SK-MEL-5 (cell line): ENCODE data around the gene TAF12. TPM values are rescaled to one million over a fixed set of nuclear protein-coding genes. Genes with fewer than 3 reads are reported as not detected.
"Not testable (repeated sequence)": the region's sequence is repeated elsewhere in the genome, so short reads cannot be mapped to it uniquely, and the experiment has no call there.

Source experiments
- DNase-seq: peaks from one replicate; pipeline ENCODE4 v3.0.0-alpha.2; 2016; ENCODE audit warnings: low read depth, low spot score
- in situ Hi-C: cut with HindIII; loops from 2 replicates; pipeline ENCODE4 v1.10.0; 2016; ENCODE audit warnings: low sequenced_read_pairs, high pct_unique_total_duplicates, low pct_unique_long_range_greater_than_20kb
- polyA plus RNA-seq, 2 experiments: library from polyadenylated mRNA; depleted of rRNA; stranded (reverse); fragments of >200 nt; gene quantifications; 2 replicates each; pipeline ENCODE4 v1.2.3, GENCODE V29; 2015
- total RNA-seq: library from RNA; depleted of rRNA; stranded (reverse); fragments of >200 nt; shearing (Covaris generic); gene quantifications from 2 replicates; pipeline ENCODE4 v1.2.3, GENCODE V29; 2014; rRNA removed

The TAF12 gene, protein sequence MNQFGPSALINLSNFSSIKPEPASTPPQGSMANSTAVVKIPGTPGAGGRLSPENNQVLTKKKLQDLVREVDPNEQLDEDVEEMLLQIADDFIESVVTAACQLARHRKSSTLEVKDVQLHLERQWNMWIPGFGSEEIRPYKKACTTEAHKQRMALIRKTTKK
- total RNA-seq: 39.1 and 44.9 TPM in 2 replicates
- 21.2 and 23.2 TPM in 2 replicates for polyA plus RNA-seq (2015; cell fraction: cytosol; rRNA removed)
- 5.6 and 14.9 TPM in 2 replicates for polyA plus RNA-seq (2015; cell fraction: nucleus; rRNA removed)

DNA sequence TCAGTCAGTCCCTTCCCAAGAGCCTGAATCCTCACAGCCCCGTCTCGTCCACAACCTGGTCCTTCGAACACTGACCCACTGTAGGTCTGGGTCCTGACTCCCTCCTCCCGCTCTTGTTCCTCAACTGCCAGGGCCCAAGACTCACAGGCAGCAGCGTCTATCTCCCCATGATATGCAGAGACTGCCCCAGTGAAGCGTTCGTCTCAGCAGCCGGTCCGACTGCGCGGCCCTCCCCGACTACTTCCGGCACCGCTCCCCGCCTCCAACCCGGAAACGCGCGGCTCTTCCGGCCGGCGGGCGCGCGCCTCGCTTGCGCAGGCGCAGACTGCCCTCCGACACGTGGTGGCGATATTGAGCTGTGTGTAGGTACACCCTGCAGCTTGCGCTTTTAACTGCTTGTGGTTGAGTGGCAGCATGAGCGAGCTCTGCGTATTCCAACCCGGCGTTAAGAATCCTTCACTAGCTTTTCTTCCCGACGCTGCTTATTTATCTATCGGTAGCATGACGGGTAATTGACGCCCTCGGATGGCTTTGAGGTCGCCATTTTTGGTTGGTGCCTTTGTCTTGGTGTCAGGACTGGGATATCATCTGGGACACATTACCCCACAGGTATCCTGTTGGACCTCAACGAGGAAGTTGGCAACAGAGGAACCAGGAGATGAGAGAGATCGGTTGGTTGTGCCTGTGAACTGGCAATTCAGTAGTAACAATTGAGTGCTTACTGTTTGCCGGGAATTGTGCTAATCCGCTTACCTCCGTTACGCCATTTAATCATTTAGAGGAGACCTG is at the start of gene TAF12:
Gene TAF12, minus strand, starts transcription at position 221 of the 789 bp plus-strand sequence. CDS start 20,986 bp downstream, outside the sequence.
- in situ Hi-C loops: no loop called here

DNA sequence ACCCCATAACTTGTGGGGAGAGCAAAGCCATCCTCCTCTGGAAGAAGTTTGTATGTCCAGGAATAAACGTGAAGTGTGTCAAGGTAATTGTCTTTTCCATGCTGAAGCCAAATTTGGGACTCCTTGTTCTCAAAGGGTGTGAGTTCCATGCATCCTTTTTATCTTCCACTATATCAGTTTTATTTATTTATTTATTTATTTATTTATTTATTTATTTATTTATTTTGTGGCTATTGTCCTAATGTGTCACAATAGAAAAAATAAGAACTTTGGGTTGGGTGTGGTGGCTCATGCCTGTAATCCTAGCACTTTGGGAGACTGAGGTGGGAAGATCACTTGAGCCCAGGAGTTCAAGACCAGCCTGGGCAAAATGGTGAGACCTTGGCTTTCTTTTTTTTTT is 48.8 kb upstream of the TAF12 start:
- in situ Hi-C loops, DNase-seq: not testable (repeated sequence)

More for the DNA sequence above, at the start of gene TAF12:
- DNase-seq: peak; percentile 91

DNA sequence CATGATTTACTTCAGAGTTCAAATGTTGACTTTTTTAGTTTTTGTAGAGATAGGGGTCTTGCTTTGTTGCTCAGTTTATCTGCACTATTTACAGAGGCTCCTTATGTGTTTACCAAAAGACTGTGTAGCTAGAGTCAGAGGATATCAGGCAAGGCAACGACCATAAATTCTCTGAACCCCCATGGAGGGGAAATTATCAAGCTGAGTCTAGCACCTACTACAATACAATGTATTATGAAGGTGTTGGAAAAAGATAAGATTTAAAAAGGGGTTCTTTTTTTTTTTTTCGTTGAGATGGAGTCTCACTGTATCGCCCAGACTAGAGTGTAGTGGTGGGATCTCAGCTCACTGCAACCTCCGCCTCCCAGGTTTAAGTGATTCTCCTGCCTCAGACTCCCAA is 42.1 kb upstream of the TAF12 start:
- in situ Hi-C loops: no loop called here
- DNase-seq: no peak

DNA sequence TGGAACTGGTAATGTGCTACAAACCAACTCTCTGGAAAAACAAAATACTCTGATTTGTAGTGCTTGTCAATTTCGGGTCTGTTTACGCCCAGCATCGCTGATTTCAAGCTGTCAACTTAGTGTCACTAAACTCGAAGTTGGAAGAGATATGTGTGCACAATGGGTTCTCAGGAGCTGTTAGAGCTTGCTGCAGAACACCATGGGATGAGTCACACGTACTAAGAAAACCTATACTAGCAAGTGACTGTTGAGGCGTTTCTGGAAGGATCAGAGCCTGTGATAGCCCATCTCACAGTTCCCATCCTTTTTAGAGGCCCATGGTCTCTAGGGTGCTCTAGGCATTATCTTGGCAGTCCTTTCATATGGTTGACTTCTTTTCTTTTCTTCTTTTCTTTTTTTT is 40.0 kb upstream of the TAF12 start:
- DNase-seq: no peak
- in situ Hi-C loops: no loop called here

DNA sequence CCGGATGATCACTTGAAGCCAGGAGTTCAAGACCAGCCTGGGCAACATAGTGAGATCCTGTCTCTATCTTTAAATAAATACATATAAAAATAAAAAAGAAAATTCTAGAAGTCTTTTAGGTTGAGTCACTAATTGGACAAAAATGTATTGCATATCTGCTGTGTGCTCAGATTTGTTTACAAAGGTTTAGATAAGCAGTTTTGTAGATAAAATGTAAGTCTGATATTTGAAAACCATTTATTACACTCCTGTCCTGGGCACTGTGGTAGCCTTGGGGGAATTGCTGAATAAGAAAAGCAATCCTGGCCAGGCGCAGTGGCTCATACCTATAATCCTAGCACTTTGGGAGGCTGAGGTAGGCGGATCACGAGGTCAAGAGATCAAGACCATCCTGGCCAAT is 37.3 kb upstream of the TAF12 start:
- DNase-seq: no peak
- in situ Hi-C loops: no loop called here

DNA sequence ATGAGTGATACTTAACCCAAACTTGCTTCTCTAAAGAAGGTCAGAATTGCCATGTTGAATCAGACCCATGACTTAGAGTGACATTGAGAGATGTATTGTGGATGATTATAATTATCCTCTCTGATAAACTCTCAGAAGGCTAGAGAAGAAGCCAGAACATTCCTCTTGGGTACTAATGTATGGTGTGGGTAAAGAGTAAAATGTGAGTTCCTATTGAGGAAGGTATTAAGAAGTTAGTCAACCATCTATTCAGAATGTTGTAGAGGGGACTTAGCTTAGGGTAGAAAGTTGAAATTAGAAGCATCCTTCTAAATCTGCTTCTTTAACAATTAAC is 33.0 kb upstream of the TAF12 start:
- DNase-seq: no peak
- in situ Hi-C loops: no loop called here

DNA sequence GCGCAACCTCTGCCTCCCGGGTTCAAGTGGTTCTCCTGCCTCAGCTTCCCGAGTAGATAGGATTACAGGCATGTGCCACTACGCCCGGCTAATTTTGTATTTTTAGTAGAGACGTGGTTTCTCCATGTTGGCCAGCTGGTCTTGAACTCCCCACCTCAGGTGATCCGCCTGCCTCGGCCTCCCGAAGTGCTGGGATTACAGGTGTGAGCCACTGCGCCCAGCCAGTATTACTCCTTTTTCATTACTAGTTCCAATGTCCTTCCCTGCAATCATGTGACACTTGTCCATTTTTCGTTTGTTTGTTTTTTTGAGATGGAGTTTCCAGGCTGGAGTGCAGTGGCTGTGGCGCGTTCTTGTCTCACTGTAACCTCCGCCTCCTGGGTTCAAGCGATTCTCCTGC is 30.1 kb upstream of the TAF12 start:
- in situ Hi-C loops, DNase-seq: not testable (repeated sequence)

DNA sequence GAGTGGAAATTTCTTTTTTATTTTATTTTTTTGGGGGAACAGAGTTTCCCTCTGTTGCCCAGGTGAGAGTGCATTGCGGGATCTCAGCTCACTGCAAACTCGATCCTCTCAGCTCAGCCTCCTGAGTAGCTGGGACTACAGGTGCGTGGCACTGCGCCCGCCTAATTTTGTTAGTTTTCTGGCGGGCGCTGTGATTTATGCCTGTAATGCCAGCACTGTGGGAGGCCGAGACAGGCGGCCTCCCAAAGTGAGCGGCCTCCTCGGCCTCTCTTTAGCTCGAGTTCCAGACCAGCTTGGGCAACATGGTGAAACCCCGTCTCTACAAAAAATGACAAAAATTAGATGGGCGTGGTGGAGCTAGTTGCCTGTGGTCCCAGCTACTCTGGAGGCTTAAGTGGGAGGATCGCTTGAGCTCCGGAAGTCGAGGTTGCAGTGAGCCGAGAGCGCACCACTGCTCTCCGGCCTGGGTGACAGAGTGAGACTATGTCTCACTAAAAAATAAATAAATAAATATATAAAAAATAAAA is 28.4 kb upstream of the TAF12 start:
- DNase-seq: no peak
- in situ Hi-C loops: no loop called here

DNA sequence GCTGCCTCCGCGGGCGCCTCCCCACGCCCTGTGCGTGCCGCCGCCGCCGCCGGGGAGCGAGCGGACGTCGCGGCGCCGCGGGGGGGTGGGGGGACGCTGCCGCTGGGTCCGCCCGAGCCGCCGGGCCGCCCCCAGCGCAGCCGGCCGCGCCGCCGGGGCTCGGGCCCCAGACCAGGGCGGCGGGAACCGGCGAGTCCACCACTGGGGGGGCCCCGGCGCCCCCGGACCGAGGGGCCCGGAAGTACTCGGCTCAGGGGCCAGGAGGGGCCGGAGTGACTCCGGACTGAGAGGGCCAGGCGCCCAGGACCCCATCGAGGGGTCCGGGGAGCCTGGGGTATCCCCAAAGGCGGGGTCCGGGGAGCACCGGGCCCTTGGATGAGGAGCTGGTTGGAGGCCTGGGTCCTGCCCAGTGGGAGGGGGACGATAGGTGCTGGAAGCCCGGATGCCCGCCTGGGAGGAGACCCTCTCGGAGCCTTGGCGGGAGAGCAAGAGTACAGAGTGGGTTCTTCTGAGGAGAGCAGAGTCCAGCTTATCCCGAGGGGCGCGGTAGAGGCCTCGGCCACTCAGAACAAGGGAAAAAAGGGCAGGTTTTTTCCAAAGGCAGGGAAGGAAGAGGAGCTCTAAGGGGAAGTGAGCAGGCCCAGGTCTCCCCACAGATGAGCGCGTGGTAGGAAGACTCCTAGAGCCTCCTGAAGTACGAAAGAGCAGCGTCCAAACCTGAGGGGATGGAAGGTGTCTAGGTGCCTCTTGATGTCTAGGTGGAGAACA is 26.3 kb upstream of the TAF12 start:
- DNase-seq: peak; percentile 22
- in situ Hi-C loops: no loop called here

DNA sequence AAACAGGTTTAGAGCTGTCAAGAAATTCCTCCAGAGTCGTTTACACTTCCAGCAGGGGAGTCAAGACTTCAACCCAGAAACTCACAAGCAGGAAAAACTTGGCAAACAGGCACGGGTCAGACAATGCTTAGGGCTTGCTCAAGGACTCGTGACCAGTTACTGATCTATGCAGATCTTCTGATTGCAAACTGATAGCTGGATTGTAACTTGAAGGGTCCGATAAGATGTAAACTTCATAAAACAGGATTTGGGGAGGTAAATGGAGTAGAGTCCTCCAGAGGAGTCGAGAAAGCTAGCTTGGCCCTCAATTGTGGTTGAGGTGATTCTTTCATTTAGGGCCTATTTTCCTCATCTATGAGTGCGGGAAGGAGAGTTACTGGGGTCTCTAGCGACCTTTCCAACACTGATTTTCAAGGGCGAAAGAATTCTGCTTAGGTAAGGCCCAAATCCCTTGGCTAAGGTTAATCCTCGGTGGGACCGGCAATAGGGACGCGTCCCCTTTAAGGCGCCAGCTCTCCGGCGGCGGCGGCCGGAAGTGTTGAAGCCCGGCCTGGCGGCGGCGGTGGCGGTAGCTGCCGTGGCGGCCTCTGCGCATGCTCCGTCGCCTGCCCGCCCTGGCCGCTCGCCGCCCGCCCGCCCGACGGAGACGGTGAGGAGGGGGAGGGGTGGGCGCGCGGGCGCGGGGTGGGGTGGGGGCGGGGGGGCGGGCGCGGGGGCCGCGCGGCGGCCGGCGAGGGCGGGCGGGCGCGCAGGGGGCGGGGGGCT is 25.5 kb upstream of the TAF12 start, which contains the start of gene GMEB1:
Gene GMEB1, plus strand, starts transcription at position 594 of the 765 bp plus-strand sequence. CDS start 14,829 bp downstream, outside the sequence.
- peak; percentile 85 for DNase-seq
- in situ Hi-C loops: no loop called here

DNA sequence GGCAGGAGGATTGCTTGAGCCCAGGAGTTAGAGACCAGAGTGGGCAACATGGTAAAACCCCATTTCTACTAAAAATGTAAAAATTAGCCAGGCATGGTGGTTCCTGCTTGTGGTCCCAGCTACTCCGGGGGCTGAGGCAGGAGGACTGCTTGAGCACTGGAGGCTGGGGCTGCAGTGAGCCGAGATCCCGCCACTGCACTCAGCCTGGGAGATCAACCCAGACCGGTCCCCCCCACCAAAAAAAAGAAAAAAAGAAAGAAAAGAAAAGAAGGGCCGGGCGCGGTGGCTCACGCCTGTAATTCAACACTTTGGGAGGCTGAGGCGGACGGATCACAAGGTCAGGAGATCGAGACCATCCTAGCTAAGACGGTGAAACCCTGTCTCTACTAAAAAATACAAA is 23.9 kb upstream of the TAF12 start:
- in situ Hi-C loops: no loop called here
- DNase-seq: no peak

DNA sequence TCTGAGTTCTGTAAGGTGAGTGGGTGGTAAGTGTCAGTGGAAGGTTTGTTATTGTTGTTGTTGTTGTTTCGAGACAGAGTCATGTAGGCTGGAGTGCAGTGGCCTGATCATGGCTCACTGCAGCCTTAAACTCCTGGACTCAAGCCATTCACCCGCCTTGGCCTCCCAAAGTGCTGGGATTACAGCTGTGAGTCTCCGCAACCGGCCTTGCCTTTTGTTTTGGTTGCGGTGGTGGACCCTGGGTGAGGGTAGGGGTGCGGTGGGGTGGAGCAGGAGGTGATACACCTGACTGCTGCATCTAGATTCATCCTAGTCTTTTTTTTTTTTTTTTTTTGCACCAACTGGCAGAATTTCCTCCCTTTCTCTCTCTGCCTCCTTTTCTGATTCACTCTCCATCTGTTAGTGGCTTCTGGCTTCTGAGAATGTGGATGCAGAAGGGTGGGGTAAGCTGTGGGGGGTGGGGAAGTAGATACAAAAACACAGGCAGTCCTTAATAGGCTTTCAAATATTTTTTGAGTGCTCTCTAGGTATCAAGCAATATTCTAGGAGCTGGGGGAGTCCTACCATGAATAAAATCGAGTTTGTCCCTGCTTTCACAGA is 21.1 kb upstream of the TAF12 start:
- in situ Hi-C loops: no loop called here
- DNase-seq: no peak

DNA sequence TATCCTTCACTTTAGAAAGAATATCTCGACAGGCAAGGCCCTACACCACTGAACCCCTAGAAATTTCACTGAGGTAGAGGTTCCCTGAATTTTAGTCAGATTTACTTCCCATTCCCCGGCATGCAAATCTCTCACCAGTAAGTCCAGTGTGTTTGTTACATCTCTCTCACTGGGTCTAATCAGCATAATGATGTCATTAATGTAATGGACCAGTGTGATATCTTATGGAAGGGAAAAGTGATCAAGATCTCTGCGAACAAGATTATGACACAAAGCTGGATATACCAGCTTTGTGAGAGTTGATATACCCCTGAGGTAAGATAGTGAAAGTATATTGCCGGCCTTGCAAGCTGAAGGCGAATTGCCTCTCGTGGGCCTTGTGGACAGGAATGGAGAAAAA is 13.5 kb upstream of the TAF12 start:
- no peak for DNase-seq
- in situ Hi-C loops: no loop called here

DNA sequence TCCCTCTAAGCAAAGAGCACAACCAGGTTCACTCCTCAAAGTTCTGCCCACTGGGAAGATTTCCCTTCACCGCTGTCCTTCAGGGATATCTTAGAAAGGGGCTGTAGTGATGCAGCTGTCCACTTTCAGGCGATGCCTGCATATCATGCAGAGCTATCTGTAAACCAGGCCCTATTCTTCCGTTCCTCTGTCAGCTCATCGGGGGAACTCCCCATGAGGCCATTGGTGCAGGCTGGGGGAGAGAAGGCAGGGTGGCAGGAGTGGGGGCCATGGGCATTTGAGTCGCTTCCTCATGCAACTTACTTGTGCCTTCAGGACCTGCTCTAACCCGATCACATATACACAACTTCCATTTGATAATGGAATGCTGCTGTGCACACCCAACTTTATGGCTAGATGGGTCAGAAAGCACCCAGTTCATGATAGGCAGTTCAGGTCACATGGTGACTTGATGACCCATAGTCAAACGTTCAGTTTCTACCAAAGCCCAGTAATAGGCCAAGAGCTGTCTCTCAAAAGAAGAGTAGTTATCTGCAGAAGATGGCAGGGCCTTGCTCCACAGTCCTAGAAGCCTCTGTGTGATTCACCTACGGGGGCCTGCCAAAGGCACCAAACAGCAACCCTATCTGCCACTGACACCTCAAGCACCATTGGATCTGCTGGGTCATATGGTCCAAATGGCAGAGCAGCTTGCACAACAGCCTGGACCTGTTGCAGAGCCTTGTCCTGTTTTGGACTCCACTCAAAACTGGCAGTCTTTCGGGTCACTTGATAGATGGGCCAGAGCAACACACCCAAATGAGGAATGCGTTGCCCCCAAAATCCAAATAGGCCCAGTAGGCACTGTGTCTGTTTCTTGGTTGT is 12.8 kb upstream of the TAF12 start:
- in situ Hi-C loops, DNase-seq: not testable (repeated sequence)

DNA sequence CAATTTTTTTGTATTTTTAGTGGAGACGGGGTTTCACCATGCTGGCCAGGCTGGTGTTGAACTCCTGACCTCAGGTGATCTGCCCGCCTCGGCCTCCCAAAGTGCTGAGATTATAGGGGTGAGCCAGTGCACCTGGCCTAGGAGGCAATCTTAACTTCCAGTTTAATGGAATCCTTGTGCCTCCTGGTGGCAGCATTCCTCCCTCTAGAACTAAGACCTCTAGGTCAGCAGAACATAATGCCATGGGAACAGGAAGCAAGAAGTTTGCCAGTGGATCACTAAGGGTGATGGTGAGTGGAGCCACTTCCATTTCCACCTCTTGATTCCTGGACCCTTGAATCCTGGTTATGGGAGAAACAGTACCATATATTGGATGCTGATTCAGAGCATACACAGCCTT is 11.0 kb upstream of the TAF12 start:
- peak; percentile 70 for DNase-seq
- in situ Hi-C loops: not testable (repeated sequence)

DNA sequence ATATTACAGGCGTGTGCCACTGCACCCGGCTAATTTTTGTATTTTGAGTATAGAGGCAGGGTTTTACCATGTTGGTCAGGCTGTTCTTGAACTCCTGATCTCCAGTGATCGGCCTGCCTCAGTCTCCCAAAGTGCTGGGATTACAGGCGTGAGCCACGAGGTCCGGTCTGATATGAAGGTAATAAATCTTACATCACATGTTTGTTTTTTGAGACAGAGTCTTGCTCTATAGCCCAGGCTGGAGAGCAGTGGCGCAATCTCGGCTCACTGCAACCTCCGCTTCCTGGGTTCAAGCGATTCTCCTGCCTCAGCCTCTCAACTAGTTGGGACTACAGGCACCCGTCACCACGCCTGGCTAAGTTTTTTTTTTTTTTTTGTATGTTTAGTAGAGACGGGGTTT is 10.2 kb upstream of the TAF12 start:
- in situ Hi-C loops: not testable (repeated sequence)

More for the DNA sequence above, 10.2 kb upstream of the TAF12 start:
- not testable (repeated sequence) for DNase-seq
